Measurements from ENCODE around the gene SUMO3.

DNA sequence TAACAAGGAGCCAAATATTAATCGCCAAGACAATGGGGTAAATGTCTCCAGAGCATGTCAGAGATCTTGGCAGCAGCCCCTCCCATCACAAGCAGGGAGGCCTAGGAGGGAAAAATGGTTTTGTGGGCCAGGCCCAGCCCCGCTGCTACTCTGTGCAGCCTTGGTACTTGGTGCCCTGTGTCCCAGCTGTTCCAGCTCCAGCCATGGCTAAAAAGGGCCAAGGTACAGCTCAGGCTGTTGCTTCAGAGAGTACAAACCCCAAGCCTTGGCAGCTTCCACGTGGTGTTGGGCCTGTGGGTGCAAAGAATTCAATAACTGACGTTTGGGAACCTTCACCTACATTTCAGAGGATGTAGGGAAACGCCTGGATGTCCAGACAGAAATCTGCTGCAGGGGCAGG lies 26.6 kb downstream of the SUMO3 start:
- TF ChIP-seq CTCF (IDR thresholded peaks at IDR 0.05; ENCODE audit: extremely low read depth in 1 of 2, insufficient read depth in 1 of 2, low read depth in 1 of 2, low read length in 2 of 2) (no peak), FOS (IDR thresholded peaks at IDR 0.05; ENCODE audit: borderline replicate concordance, insufficient read depth, low read length) (no peak), POLR2A (IDR thresholded peaks at IDR 0.05; ENCODE audit: low read depth, low read length) (no peak), POLR2AphosphoS5 (IDR thresholded peaks at IDR 0.05; ENCODE audit: insufficient read depth, low read depth, low read length) (no peak), JUN (IDR thresholded peaks at IDR 0.05; ENCODE audit: borderline replicate concordance, insufficient read depth, insufficient read length, low read depth) (no peak), EZH2 (IDR thresholded peaks at IDR 0.05; ENCODE audit: borderline replicate concordance, low read depth, low read length, severe bottlenecking) (no peak), MYC (IDR thresholded peaks at IDR 0.05; ENCODE audit: low read depth, low read length) (no peak)
- TF ChIP-seq, protein P1, sequence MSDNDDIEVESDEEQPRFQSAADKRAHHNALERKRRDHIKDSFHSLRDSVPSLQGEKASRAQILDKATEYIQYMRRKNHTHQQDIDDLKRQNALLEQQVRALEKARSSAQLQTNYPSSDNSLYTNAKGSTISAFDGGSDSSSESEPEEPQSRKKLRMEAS (IDR thresholded peaks at IDR 0.05; ENCODE audit: insufficient read depth, insufficient read length), result no peak

All from endothelial cell of umbilical vein (primary cell).